A673 (cell line): Measurements from ENCODE around the gene CSH1. TPM values are rescaled to one million over a fixed set of nuclear protein-coding genes. Genes with fewer than 3 reads are reported as not detected.
"Not testable (repeated sequence)": the region's sequence is repeated elsewhere in the genome, so short reads cannot be mapped to it uniquely, and the experiment has no call there.

ENCODE experiments used
- BruUV-seq: library from RNA; stranded (reverse); fragments of 400-500 nt; replicated peaks from 2 replicates; lab custom pipeline; 2021; lab: Mats Ljungman, UMichigan
- CTCF ChIA-PET: fragments of 300-600 bp; sonication (Branson Sonifier 250); formaldehyde crosslinking; loops from one replicate; lab custom pipeline; 2022; ENCODE audit warnings: antibody characterized with exemption; lab: Charles Lee
- POLR2A ChIA-PET: fragments of 300-600 bp; sonication (Branson Sonifier 250); formaldehyde crosslinking; loops from one replicate; lab custom pipeline; 2022; ENCODE audit warnings: antibody characterized with exemption; ENCODE audit not compliant: low non-redundant PET; lab: Charles Lee
- DNase-seq: peaks from one replicate; pipeline ENCODE4 v3.0.0-alpha.2; 2015; ENCODE audit warnings: low spot score
- H3K27ac ChIP-seq: fragments of 200-600 bp; sonication (generic); 2 replicates; pipeline ENCODE4 v1.5.1; 2016; ENCODE audit warnings: mixed run types, low read depth, mild to moderate bottlenecking, mixed read lengths, antibody characterized with exemption, low read length; ENCODE audit not compliant: poor library complexity, severe bottlenecking
- H3K27me3 ChIP-seq: fragments of 200-600 bp; sonication (generic); replicated peaks from 2 replicates; pipeline ENCODE4 v1.6.1; 2017; ENCODE audit warnings: mixed run types, low read depth, mild to moderate bottlenecking, mixed read lengths, antibody characterized with exemption, low read length; ENCODE audit not compliant: insufficient read depth, poor library complexity
- H3K36me3 ChIP-seq: fragments of 200-600 bp; sonication (generic); 2 replicates; pipeline ENCODE4 v1.6.1; 2016; ENCODE audit warnings: mixed run types, mild to moderate bottlenecking, mixed read lengths, antibody characterized with exemption, low read length; ENCODE audit not compliant: insufficient read depth, poor library complexity, severe bottlenecking
- H3K4me1 ChIP-seq: fragments of 200-600 bp; sonication (generic); 2 replicates; pipeline ENCODE4 v1.6.1; 2017; ENCODE audit warnings: mixed run types, mild to moderate bottlenecking, mixed read lengths, antibody characterized with exemption, low read length; ENCODE audit not compliant: insufficient read depth, poor library complexity, severe bottlenecking
- H3K4me3 ChIP-seq: fragments of 200-600 bp; sonication (generic); 2 replicates; pipeline ENCODE4 v1.5.1; 2016; ENCODE audit warnings: low read depth, mixed run types, mild to moderate bottlenecking, mixed read lengths, low read length; ENCODE audit not compliant: poor library complexity, severe bottlenecking
- H3K9me3 ChIP-seq: fragments of 200-600 bp; sonication (generic); 2 replicates; pipeline ENCODE4 v1.6.1; 2016; ENCODE audit warnings: mixed run types, low read depth, mild to moderate bottlenecking, mixed read lengths, antibody characterized with exemption, low read length; ENCODE audit not compliant: poor library complexity, severe bottlenecking
- CTCF ChIP-seq: fragments of 300-800, 200-600 bp; sonication (generic); conservative IDR thresholded peaks from 2 replicates; pipeline ENCODE4 v1.5.1; 2017; ENCODE audit warnings: low read depth, mild to moderate bottlenecking, antibody characterized with exemption, low read length, moderate library complexity, mixed read lengths
- EZH2 ChIP-seq: fragments of 200-600 bp; sonication (generic); IDR thresholded peaks from 2 replicates; pipeline ENCODE4 v1.6.1; 2017; ENCODE audit warnings: borderline replicate concordance, low read depth, mild to moderate bottlenecking, mixed read lengths, antibody characterized with exemption, low read length; ENCODE audit not compliant: poor library complexity, severe bottlenecking
- intact Hi-C: fragments of 100-400 bp; cut with micrococcal nuclease; formaldehyde crosslinking; loops from one replicate; pipeline ENCODE4 v1.10.0; 2022; ENCODE audit not compliant: unreplicated experiment
- total RNA-seq: library from RNA; stranded (reverse); gene quantifications from 2 replicates; pipeline ENCODE4 v1.2.3, GENCODE V29; 2021

Gene CSH1
- total RNA-seq, 1 experiment from 2014 or later, result not detected

DNA sequence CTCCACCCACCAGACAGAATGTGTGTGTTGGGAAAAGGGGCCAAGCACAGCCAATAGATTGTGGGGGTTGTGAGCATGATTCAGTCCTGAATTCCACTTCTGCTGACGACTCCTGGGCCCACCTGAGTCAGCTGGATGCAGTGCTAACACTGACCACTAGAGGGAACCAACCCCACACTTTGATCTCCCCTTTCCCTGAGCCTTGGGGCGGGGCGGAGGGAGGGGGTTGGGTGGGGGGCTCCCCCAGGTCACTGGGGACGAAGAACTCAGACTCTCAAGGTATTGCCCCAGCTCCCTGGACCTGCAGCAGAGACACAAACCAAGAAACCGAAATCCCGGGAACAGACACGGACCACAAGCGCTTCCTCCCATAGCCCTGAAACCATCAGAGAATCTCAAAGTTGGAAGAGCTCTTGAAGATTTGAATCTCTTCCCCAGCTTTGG is 15.3 kb upstream of the CSH1 start:
- intact Hi-C loops, result loop anchor here (10.0 kb wide), 1 partner anchor 373 kb away; no protein-coding TSS in a partner anchor
- Histone ChIP-seq H3K9me3 (no peaks in the 10 kb centered on the region), H3K4me1 (no peaks in the 10 kb centered on the region), H3K27ac (no peak overlapping the region), H3K36me3 (no peaks in the 10 kb centered on the region), H3K4me3 (no peak overlapping the region), H3K27me3 (no peaks in the 10 kb centered on the region)
- BruUV-seq, result no TSS peak
- peak; percentile 36 for DNase-seq
- TF ChIP-seq CTCF, result peak; percentile 60
- no peak for TF ChIP-seq EZH2
- ChIA-PET CTCF (interaction anchor here (0.6 to 2.0 kb wide), 7 partner anchors 114 to 507 kb away, joined by 3 to 9 read pairs (median 4); no protein-coding TSS in a partner anchor), POLR2A (no interaction called here)

DNA sequence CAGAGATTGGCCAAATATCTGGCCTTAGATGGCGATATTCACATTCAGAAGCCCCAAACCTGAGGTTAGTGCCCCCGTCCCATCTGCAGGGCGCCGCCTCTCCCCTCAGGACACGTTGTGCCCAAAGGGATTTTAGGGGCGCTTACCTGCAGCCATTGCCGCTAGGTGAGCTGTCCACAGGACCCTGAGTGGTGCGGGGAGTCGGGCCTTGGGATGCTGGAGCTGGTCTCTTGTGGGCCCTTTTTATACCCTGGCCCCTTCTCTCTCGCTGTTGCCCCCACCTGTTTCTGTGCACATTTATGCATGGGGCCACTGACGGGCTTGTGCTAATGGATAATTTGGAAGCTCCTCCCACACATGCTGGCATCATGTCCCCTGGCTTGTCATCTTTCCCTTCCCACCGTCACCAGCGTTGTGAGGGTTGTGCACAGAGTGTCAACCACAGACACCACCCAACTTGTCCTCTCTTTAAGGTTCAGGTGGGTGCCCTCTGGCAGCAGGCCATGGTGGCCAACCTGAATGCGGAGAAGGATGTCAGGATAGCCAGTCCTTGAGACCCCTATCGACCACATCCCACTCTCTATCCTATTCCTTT is 14.8 kb upstream of the CSH1 start, which contains the start of gene CSHL1:
Gene CSHL1 (minus strand): TSS at position 218 of the 595 bp plus-strand sequence. CDS start 62 bp downstream, at position 156.
- no peak within 1 kb of the TSS for H3K4me3 ChIP-seq
- H3K4me1 ChIP-seq, result no peaks in the 10 kb centered on the region
- intact Hi-C loops, result loop anchor here (10.0 kb wide), 1 partner anchor 374 kb away; no protein-coding TSS in a partner anchor
- H3K36me3 ChIP-seq, result no peaks in the 10 kb centered on the region
- BruUV-seq, result no TSS peak
- no peaks in the 10 kb centered on the region for H3K27me3 ChIP-seq
- ChIA-PET CTCF (interaction anchor here (0.6 to 2.0 kb wide), 3 partner anchors 115 to 507 kb away, joined by 3 to 9 read pairs (median 6); no protein-coding TSS in a partner anchor), POLR2A (no interaction called here)
- no peak for DNase-seq
- H3K27ac ChIP-seq, result no peak within 1 kb of the TSS
- TF ChIP-seq EZH2 (no peak), CTCF (no peak)
- no peaks in the 10 kb centered on the region for H3K9me3 ChIP-seq

DNA sequence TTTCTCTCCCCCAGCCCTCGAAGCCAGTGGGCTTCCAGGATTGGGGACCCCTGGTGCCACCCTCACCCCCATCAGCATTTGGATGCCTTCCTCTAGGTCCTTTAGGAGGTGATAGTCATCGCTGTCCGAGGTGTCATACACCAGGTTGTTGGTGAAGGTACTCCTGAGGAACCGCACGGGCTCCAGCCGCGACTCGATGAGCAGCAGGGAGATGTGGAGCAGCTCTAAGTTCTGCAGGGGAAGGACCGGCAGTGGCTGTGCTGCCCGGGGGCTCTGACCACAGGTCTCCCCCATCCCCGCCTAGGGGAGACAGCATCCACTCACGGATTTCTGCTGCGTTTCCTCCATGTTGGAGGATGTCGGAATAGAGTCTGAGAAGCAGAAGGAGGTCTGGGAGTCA is 13.7 kb upstream of the CSH1 start:
- Histone ChIP-seq H3K27me3 (no peaks in the 10 kb centered on the region), H3K4me3 (no peak overlapping the region), H3K4me1 (no peaks in the 10 kb centered on the region), H3K9me3 (no peaks in the 10 kb centered on the region), H3K27ac (no peak overlapping the region), H3K36me3 (no peaks in the 10 kb centered on the region)
- BruUV-seq, result no TSS peak
- POLR2A ChIA-PET, result no interaction called here
- intact Hi-C loops, result loop anchor here (10.0 kb wide), 1 partner anchor 375 kb away; no protein-coding TSS in a partner anchor
- no peak for DNase-seq
- CTCF ChIA-PET, result no interaction called here
- TF ChIP-seq EZH2 (no peak), CTCF (no peak)

DNA sequence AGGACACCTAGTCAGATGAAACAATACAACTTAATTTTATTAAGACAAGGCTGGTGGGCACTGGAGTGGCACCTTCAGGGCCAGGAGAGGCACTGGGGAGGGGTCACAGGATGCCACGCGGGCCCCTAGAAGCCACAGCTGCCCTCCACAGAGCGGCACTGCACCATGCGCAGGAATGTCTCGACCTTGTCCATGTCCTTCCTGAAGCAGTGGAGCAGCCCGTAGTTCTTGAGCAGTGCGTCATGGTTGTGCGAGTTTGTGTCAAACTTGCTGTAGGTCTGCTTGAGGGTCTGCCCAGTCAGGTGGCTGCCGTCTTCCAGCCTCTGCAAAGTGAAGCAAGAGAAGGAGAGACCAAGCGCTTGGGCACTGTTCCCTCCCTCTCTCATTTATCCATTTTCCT is 13.2 kb upstream of the CSH1 start:
- POLR2A ChIA-PET, H3K4me1 ChIP-seq, H3K27me3 ChIP-seq, BruUV-seq, H3K36me3 ChIP-seq, H3K27ac ChIP-seq, intact Hi-C loops, DNase-seq, H3K9me3 ChIP-seq, H3K4me3 ChIP-seq, CTCF ChIA-PET: not testable (repeated sequence)
